ENCODE measurements around the gene AJAP1. TPM values are rescaled to one million over a fixed set of nuclear protein-coding genes. Genes with fewer than 3 reads are reported as not detected.
A peak's percentile ranks its signal among the peaks of the same experiment; 100 is the strongest.
"Not testable (repeated sequence)": the region's sequence is repeated elsewhere in the genome, so short reads cannot be mapped to it uniquely, and the experiment has no call there.

Gene AJAP1
- total RNA-seq, 1 experiment from 2014 or later = not detected

GRCh38 chr1:4665456-4665855, 11.0 kb downstream of the AJAP1 start:
- RAD21 ChIA-PET (ENCODE audit: low non-redundant PET in 1 of 2, low total read pairs in 2 of 2, uncharacterized antibody in 2 of 2, unreplicated experiment in 2 of 2) = no interaction called here
- H3K27ac ChIP-seq (ENCODE audit: low read depth, low read length) = no peak overlapping the region

GRCh38 chr1:4666683-4667082, 12.3 kb downstream of the AJAP1 start:
- H3K9me2 ChIP-seq (ENCODE audit: insufficient read depth); RAD21 ChIA-PET (ENCODE audit: low non-redundant PET in 1 of 2, low total read pairs in 2 of 2, uncharacterized antibody in 2 of 2, unreplicated experiment in 2 of 2); H3K27ac ChIP-seq (ENCODE audit: low read depth, low read length); H3K4me3 ChIP-seq (replicated peaks in 1 of 2; ENCODE audit: low read depth in 1 of 2, low read length in 2 of 2); POLR2A ChIA-PET; H3K9ac ChIP-seq (ENCODE audit: low read length); CTCF ChIA-PET; H3K9me3 ChIP-seq (ENCODE audit: control insufficient read depth in 1 of 2, insufficient read depth in 1 of 2, low read depth in 1 of 2, low read length in 2 of 2); BruUV-seq (replicated peaks); H3K4me1 ChIP-seq (ENCODE audit: control insufficient read depth in 1 of 2, insufficient read depth in 2 of 2, low read length in 2 of 2); DNase-seq (ENCODE audit: low read depth, low spot score); H3K79me2 ChIP-seq (ENCODE audit: insufficient read depth, low read length); H2AFZ ChIP-seq (ENCODE audit: low read depth, low read length, poor library complexity, severe bottlenecking); ATAC-seq; H3K36me3 ChIP-seq (ENCODE audit: control insufficient read depth in 1 of 2, insufficient read depth in 2 of 2, low read length in 2 of 2); H4K20me1 ChIP-seq (ENCODE audit: insufficient read depth); intact Hi-C loops (cut with micrococcal nuclease); H3K27me3 ChIP-seq (ENCODE audit: insufficient read depth, low read length): not testable (repeated sequence)
- peak overlapping the region; percentile 12; the same call in 1 of the 2 replicates for H3K4me2 ChIP-seq (ENCODE audit: low read length)

More at GRCh38 chr1:4665456-4665855, 11.0 kb downstream of the AJAP1 start:
- intact Hi-C loops (cut with micrococcal nuclease) = no loop called here
- BruUV-seq (replicated peaks) = no TSS peak
- Histone ChIP-seq H4K20me1 (ENCODE audit: insufficient read depth) (no peaks in the 10 kb centered on the region), H3K79me2 (ENCODE audit: insufficient read depth, low read length) (no peaks in the 10 kb centered on the region), H3K27me3 (ENCODE audit: insufficient read depth, low read length) (no peaks in the 10 kb centered on the region), H3K36me3 (ENCODE audit: control insufficient read depth in 1 of 2, insufficient read depth in 2 of 2, low read length in 2 of 2) (no peaks in the 10 kb centered on the region), H3K9me2 (ENCODE audit: insufficient read depth) (no peaks in the 10 kb centered on the region), H3K4me2 (ENCODE audit: low read length) (no peak overlapping the region), H2AFZ (ENCODE audit: low read depth, low read length, poor library complexity, severe bottlenecking) (no peak overlapping the region), H3K9me3 (ENCODE audit: control insufficient read depth in 1 of 2, insufficient read depth in 1 of 2, low read depth in 1 of 2, low read length in 2 of 2) (no peaks in the 10 kb centered on the region), H3K9ac (ENCODE audit: low read length) (no peak overlapping the region), H3K4me1 (ENCODE audit: control insufficient read depth in 1 of 2, insufficient read depth in 2 of 2, low read length in 2 of 2) (peaks cover 0 to 9% of the 10 kb centered on the region in 2 experiments; a peak in 1 of 4 replicates), H3K4me3 (replicated peaks in 1 of 2; ENCODE audit: low read depth in 1 of 2, low read length in 2 of 2) (no peak overlapping the region)
- ChIA-PET CTCF (no interaction called here), POLR2A (no interaction called here)
- DNase-seq (ENCODE audit: low read depth, low spot score) (no peak), ATAC-seq (no peak)
- TF ChIP-seq CEBPB (IDR thresholded peaks at IDR 0.05; ENCODE audit: low read depth) = no peak
- TF ChIP-seq JUND (IDR thresholded peaks at IDR 0.05) = no peak
- no peak for TF ChIP-seq EGR1 (IDR thresholded peaks at IDR 0.05; ENCODE audit: low read depth)
- TF ChIP-seq SRF (IDR thresholded peaks at IDR 0.05; ENCODE audit: low read depth) = no peak
- no peak for TF ChIP-seq ATF3 (IDR thresholded peaks at IDR 0.05)
- TF ChIP-seq FOSL1 (IDR thresholded peaks at IDR 0.05; ENCODE audit: low read depth) = no peak

All from HCT116 (cell line).